Measurements from ENCODE around the gene AP1S1. TPM values are rescaled to one million over a fixed set of nuclear protein-coding genes. Genes with fewer than 3 reads are reported as not detected.

Gene AP1S1
- polyA plus RNA-seq, 1 donor (not counting 4 experiments of a cell fraction or from before 2014, with no cell fraction given): 279 TPM

GRCh38 chr7:101185258-101185839, 31.1 kb downstream of the AP1S1 start:
- no peak overlapping the region for H3K4me3 ChIP-seq (ENCODE audit: control insufficient read depth in 2 of 3, extremely low read depth in 1 of 3, insufficient read depth in 2 of 3, low read depth in 1 of 3, low read length in 3 of 3)
- H3K9ac ChIP-seq (ENCODE audit: control insufficient read depth, extremely low read depth, insufficient read depth, low read length): no peak overlapping the region
- DNase-seq (ENCODE audit: low read depth, low spot score): no peak
- TF ChIP-seq EZH2 (IDR thresholded peaks at IDR 0.05; ENCODE audit: low read length): no peak
- TF ChIP-seq, protein P1, sequence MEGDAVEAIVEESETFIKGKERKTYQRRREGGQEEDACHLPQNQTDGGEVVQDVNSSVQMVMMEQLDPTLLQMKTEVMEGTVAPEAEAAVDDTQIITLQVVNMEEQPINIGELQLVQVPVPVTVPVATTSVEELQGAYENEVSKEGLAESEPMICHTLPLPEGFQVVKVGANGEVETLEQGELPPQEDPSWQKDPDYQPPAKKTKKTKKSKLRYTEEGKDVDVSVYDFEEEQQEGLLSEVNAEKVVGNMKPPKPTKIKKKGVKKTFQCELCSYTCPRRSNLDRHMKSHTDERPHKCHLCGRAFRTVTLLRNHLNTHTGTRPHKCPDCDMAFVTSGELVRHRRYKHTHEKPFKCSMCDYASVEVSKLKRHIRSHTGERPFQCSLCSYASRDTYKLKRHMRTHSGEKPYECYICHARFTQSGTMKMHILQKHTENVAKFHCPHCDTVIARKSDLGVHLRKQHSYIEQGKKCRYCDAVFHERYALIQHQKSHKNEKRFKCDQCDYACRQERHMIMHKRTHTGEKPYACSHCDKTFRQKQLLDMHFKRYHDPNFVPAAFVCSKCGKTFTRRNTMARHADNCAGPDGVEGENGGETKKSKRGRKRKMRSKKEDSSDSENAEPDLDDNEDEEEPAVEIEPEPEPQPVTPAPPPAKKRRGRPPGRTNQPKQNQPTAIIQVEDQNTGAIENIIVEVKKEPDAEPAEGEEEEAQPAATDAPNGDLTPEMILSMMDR (optimal IDR thresholded peaks at IDR 0.05 in 1 of 3, IDR thresholded peaks at IDR 0.05 in 1 of 3, conservative IDR thresholded peaks at IDR 0.05 in 1 of 3; ENCODE audit: extremely low read depth in 1 of 3, insufficient read depth in 2 of 3, low read length in 3 of 3): no peak
- H3K4me2 ChIP-seq (ENCODE audit: control insufficient read depth, extremely low read depth, insufficient read depth, low read depth, low read length): no peak overlapping the region
- dilution Hi-C loops (cut with MboI; ENCODE audit: extremely low pct_ligation_motif_present, low sequenced_read_pairs): no loop called here
- no peaks in the 10 kb centered on the region for H3K79me2 ChIP-seq (ENCODE audit: control insufficient read depth, insufficient read depth, low read length)
- FAIRE-seq: no peak
- no peak overlapping the region for H3K27ac ChIP-seq (ENCODE audit: control insufficient read depth, insufficient read depth, low read length)
- no peaks in the 10 kb centered on the region for H3K9me1 ChIP-seq (ENCODE audit: control insufficient read depth, extremely low read depth, insufficient read depth, low read length)
- no peaks in the 10 kb centered on the region for H4K20me1 ChIP-seq (ENCODE audit: control insufficient read depth, extremely low read depth, insufficient read depth, low read length)
- no peaks in the 10 kb centered on the region for H3K36me3 ChIP-seq (ENCODE audit: control insufficient read depth in 2 of 2, extremely low read depth in 1 of 2, insufficient read depth in 2 of 2, low read length in 2 of 2)
- peaks cover 2% of the 10 kb centered on the region for H3K4me1 ChIP-seq (ENCODE audit: control insufficient read depth, extremely low read depth, insufficient read depth, low read length)
- peaks cover 9% of the 10 kb centered on the region for H3K27me3 ChIP-seq (ENCODE audit: control insufficient read depth, extremely low read depth, insufficient read depth, low read length)
- no peak overlapping the region for H2AFZ ChIP-seq (ENCODE audit: control insufficient read depth, low read length)
- H3K9me3 ChIP-seq (ENCODE audit: control insufficient read depth, low read depth, low read length): no peaks in the 10 kb centered on the region

DNA sequence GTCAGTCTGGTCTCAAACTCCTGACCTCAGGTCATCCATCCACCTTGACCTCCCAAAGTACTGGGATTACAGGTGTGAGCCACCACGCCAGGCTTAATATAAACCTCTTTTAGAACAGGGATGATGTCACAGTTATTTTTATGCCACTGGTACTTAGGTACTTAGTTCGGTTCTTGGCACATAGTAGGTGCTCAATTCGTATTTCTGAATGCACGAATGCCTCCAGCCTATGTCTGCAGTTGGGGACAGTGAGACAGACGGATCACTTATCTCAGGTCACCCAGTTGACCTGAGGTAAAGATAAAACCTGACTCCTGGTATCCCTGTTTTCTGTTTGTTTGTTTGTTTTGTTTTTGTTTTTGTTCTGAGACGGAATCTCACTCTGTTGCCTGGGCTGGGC, 31.9 kb downstream of the AP1S1 start:
- Histone ChIP-seq H3K36me3 (ENCODE audit: control insufficient read depth in 2 of 2, extremely low read depth in 1 of 2, insufficient read depth in 2 of 2, low read length in 2 of 2) (no peaks in the 10 kb centered on the region), H3K79me2 (ENCODE audit: control insufficient read depth, insufficient read depth, low read length) (no peaks in the 10 kb centered on the region), H3K9ac (ENCODE audit: control insufficient read depth, extremely low read depth, insufficient read depth, low read length) (no peak overlapping the region), H3K9me3 (ENCODE audit: control insufficient read depth, low read depth, low read length) (no peaks in the 10 kb centered on the region), H3K4me2 (ENCODE audit: control insufficient read depth, extremely low read depth, insufficient read depth, low read depth, low read length) (no peak overlapping the region), H3K9me1 (ENCODE audit: control insufficient read depth, extremely low read depth, insufficient read depth, low read length) (no peaks in the 10 kb centered on the region), H3K27ac (ENCODE audit: control insufficient read depth, insufficient read depth, low read length) (no peak overlapping the region), H3K27me3 (ENCODE audit: control insufficient read depth, extremely low read depth, insufficient read depth, low read length) (peaks cover under 1% of the 10 kb centered on the region), H3K4me1 (ENCODE audit: control insufficient read depth, extremely low read depth, insufficient read depth, low read length) (peaks cover 2% of the 10 kb centered on the region), H3K4me3 (ENCODE audit: control insufficient read depth in 2 of 3, extremely low read depth in 1 of 3, insufficient read depth in 2 of 3, low read depth in 1 of 3, low read length in 3 of 3) (no peak overlapping the region), H2AFZ (ENCODE audit: control insufficient read depth, low read length) (no peak overlapping the region), H4K20me1 (ENCODE audit: control insufficient read depth, extremely low read depth, insufficient read depth, low read length) (no peaks in the 10 kb centered on the region)
- dilution Hi-C loops (cut with MboI; ENCODE audit: extremely low pct_ligation_motif_present, low sequenced_read_pairs): no loop called here
- TF ChIP-seq, protein P1 (optimal IDR thresholded peaks at IDR 0.05 in 1 of 3, IDR thresholded peaks at IDR 0.05 in 1 of 3, conservative IDR thresholded peaks at IDR 0.05 in 1 of 3; ENCODE audit: extremely low read depth in 1 of 3, insufficient read depth in 2 of 3, low read length in 3 of 3): no peak
- no peak for TF ChIP-seq EZH2 (IDR thresholded peaks at IDR 0.05; ENCODE audit: low read length)
- no peak for DNase-seq (ENCODE audit: low read depth, low spot score)
- no peak for FAIRE-seq

Measured in keratinocyte (primary cell).